GM18870 (cell line): ENCODE measurements around the gene TCEA2.
"Not testable (repeated sequence)": the region's sequence is repeated elsewhere in the genome, so short reads cannot be mapped to it uniquely, and the experiment has no call there.

ENCODE experiments used
- ATAC-seq: cut with Tn5 transposase; IDR thresholded peaks from one replicate; pipeline ENCODE4 v1.9.1; 2021; ENCODE audit warnings: moderate library complexity; ENCODE audit not compliant: unreplicated experiment

The TCEA2 gene

GRCh38 chr20:64105846-64106434 is 42.9 kb downstream of the TCEA2 start:
- ATAC-seq: no peak

GRCh38 chr20:64106435-64106961 is 43.5 kb downstream of the TCEA2 start:
- ATAC-seq: no peak

- ATAC-seq: no peak
Observed at GRCh38 chr20:64106981-64107735, 44.2 kb downstream of the TCEA2 start, which contains the start of gene NPBWR2. Gene NPBWR2, minus strand, starts transcription at chr20:64107565. Its CDS starts 734 bp downstream, at chr20:64106831.

- no peak for ATAC-seq
Observed at GRCh38 chr20:64107736-64108457, 44.9 kb downstream of the TCEA2 start.

- ATAC-seq: no peak
Observed at GRCh38 chr20:64108731-64109681, 46.0 kb downstream of the TCEA2 start.

GRCh38 chr20:64109831-64110391 is 46.9 kb downstream of the TCEA2 start:
- ATAC-seq: no peak

GRCh38 chr20:64110411-64111068 is 47.5 kb downstream of the TCEA2 start:
- ATAC-seq: no peak

GRCh38 chr20:64111841-64112641 is 49.0 kb downstream of the TCEA2 start:
- no peak for ATAC-seq

GRCh38 chr20:64112691-64113443 is 49.9 kb downstream of the TCEA2 start:
- ATAC-seq: no peak

- no peak for ATAC-seq
Observed at GRCh38 chr20:64113444-64113775, 50.4 kb downstream of the TCEA2 start.

GRCh38 chr20:64113796-64114355 is 50.9 kb downstream of the TCEA2 start:
- no peak for ATAC-seq

GRCh38 chr20:64114356-64114971 is 51.5 kb downstream of the TCEA2 start:
- ATAC-seq: no peak

GRCh38 chr20:64115171-64115911 is 52.3 kb downstream of the TCEA2 start:
- ATAC-seq: no peak

GRCh38 chr20:64116016-64116415 is 53.0 kb downstream of the TCEA2 start:
- ATAC-seq: no peak

GRCh38 chr20:64116541-64117431 is 53.8 kb downstream of the TCEA2 start:
- ATAC-seq: no peak

- not testable (repeated sequence) for ATAC-seq
Observed at GRCh38 chr20:64117432-64117777, 54.4 kb downstream of the TCEA2 start.
